BLaER1 (cell line): ENCODE data around the gene SH3TC2.

Experiments used
- H3K27ac ChIP-seq: shearing (Covaris generic); formaldehyde crosslinking; 2 replicates; pipeline ENCODE4 v1.8.1; 2022
- H3K27me3 ChIP-seq: shearing (Covaris generic); formaldehyde crosslinking; 2 replicates; pipeline ENCODE4 v1.8.1; 2022
- H3K36me3 ChIP-seq: shearing (Covaris generic); formaldehyde crosslinking; 2 replicates; pipeline ENCODE4 v1.8.1; 2022
- H3K4me1 ChIP-seq: shearing (Covaris generic); formaldehyde crosslinking; 2 replicates; pipeline ENCODE4 v1.8.1; 2022
- H3K4me2 ChIP-seq: shearing (Covaris generic); formaldehyde crosslinking; 2 replicates; pipeline ENCODE4 v1.8.1; 2022
- H3K4me3 ChIP-seq: shearing (Covaris generic); formaldehyde crosslinking; 2 replicates; pipeline ENCODE4 v1.8.1; 2022
- H3K9ac ChIP-seq: shearing (Covaris generic); formaldehyde crosslinking; 2 replicates; pipeline ENCODE4 v1.8.1; 2022
- H3K9me3 ChIP-seq: shearing (Covaris generic); formaldehyde crosslinking; 2 replicates; pipeline ENCODE4 v1.8.1; 2022
- H4K20me1 ChIP-seq: shearing (Covaris generic); formaldehyde crosslinking; 2 replicates; pipeline ENCODE4 v1.8.1; 2022
- Cebpa-rat ChIP-seq: shearing (Covaris generic); IDR thresholded peaks from 2 replicates; pipeline ENCODE4 v1.8.1; 2022

SH3TC2 gene

GRCh38 chr5:149036168-149036567 is 26.7 kb downstream of the SH3TC2 start:
- Histone ChIP-seq H3K27ac (no peak overlapping the region), H3K36me3 (no peaks in the 10 kb centered on the region), H3K4me1 (peaks cover 10% of the 10 kb centered on the region), H3K27me3 (no peaks in the 10 kb centered on the region), H3K9me3 (no peaks in the 10 kb centered on the region), H4K20me1 (no peaks in the 10 kb centered on the region), H3K4me3 (no peak overlapping the region), H3K4me2 (no peak overlapping the region), H3K9ac (no peak overlapping the region)
- no peak for TF ChIP-seq Cebpa-rat

DNA sequence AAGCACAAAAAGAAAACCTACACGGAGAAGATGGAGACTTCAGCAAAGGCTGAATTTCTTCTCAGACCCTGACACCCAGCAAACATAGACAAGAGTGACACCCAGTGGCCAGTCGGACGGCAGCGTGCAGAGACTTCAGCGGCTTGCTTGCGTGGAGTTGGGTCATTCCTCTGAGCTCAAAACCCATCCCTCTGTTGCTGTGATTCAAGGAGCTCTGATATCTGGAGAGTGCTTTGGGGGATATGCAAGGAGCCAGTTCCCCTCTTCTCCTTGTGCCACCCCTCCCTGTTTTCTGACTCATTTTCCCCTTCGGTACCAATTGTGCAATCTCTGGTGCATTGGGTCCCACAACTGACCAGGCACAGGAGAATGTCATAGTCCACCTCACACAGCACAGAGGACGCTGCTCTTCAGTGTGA is 27.5 kb downstream of the SH3TC2 start:
- Histone ChIP-seq H4K20me1 (no peaks in the 10 kb centered on the region), H3K4me1 (peaks cover 10% of the 10 kb centered on the region), H3K4me2 (no peak overlapping the region), H3K9me3 (no peaks in the 10 kb centered on the region), H3K4me3 (no peak overlapping the region), H3K36me3 (no peaks in the 10 kb centered on the region), H3K9ac (no peak overlapping the region), H3K27ac (no peak overlapping the region), H3K27me3 (no peaks in the 10 kb centered on the region)
- no peak for TF ChIP-seq Cebpa-rat

DNA sequence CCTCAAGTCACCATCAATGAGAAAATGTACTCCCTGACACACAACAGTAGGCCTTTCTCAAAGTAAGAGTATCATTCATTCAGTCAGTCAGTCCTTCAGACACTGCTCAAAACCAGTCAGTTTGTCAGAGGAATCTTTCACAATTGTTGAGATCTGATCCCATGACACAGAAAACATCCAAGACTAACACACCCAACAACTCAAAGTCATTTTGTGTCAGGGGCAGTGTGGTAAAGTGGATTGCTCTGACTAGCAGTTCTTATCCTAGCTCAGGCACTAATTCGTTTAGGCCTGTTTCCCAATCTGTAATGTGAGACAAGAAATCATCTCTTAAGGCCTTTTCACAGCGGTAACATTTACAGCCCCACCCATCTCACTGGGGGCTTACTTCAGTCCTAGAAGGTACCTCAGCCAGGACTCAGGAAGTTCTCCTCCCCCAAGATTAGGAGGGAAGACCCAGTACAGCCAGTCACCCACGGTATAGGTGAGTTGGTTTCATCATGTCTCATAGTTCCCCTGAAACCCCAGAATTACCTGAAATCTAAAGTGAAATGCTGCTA is 31.9 kb downstream of the SH3TC2 start:
- TF ChIP-seq Cebpa-rat = no peak
- Histone ChIP-seq H3K27me3 (no peaks in the 10 kb centered on the region), H3K27ac (no peak overlapping the region), H3K4me3 (no peak overlapping the region), H3K9me3 (no peaks in the 10 kb centered on the region), H4K20me1 (no peaks in the 10 kb centered on the region), H3K9ac (no peak overlapping the region), H3K4me2 (no peak overlapping the region), H3K4me1 (no peaks in the 10 kb centered on the region), H3K36me3 (no peaks in the 10 kb centered on the region)

- H3K27me3 ChIP-seq = no peaks in the 10 kb centered on the region
- H3K27ac ChIP-seq = no peak overlapping the region
- H3K4me3 ChIP-seq = no peak overlapping the region
- H4K20me1 ChIP-seq = no peaks in the 10 kb centered on the region
- no peak for TF ChIP-seq Cebpa-rat
- no peak overlapping the region for H3K4me2 ChIP-seq
- H3K9ac ChIP-seq = no peak overlapping the region
- H3K4me1 ChIP-seq = no peaks in the 10 kb centered on the region
- H3K9me3 ChIP-seq = no peaks in the 10 kb centered on the region
- no peaks in the 10 kb centered on the region for H3K36me3 ChIP-seq
These were observed 32.5 kb downstream of the SH3TC2 start for GRCh38 chr5:149030392-149030791.

- H3K4me3 ChIP-seq = no peak overlapping the region
- H3K4me1 ChIP-seq = no peaks in the 10 kb centered on the region
- no peak for TF ChIP-seq Cebpa-rat
- H3K27ac ChIP-seq = no peak overlapping the region
- no peaks in the 10 kb centered on the region for H3K27me3 ChIP-seq
- H4K20me1 ChIP-seq = no peaks in the 10 kb centered on the region
- no peak overlapping the region for H3K9ac ChIP-seq
- H3K9me3 ChIP-seq = no peaks in the 10 kb centered on the region
- H3K4me2 ChIP-seq = no peak overlapping the region
- no peaks in the 10 kb centered on the region for H3K36me3 ChIP-seq
These were observed 33.9 kb downstream of the SH3TC2 start for GRCh38 chr5:149028984-149029383.

DNA sequence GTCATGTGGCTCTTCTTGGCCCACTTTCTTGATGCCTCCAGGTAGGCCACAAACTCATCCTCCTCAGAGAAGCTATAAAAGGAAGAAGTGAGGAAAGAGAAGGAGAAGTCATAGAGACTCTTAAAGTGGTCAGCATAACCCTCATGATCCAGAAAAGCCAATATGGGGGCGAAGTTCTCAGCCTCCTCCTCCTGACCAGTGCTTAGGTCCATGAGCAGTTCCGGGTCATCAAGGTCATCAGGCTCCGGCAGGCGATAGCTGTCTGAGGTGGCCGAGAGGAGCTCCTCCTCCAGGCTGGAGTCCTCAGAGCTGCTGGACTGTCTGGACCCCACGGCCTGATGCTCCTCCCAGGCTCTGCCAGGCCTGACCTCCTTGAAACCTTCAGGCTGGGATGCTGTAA is 34.7 kb downstream of the SH3TC2 start:
- Histone ChIP-seq H3K4me1 (no peaks in the 10 kb centered on the region), H3K27me3 (no peaks in the 10 kb centered on the region), H3K4me3 (no peak overlapping the region), H3K9me3 (no peaks in the 10 kb centered on the region), H4K20me1 (no peaks in the 10 kb centered on the region), H3K27ac (no peak overlapping the region), H3K4me2 (no peak overlapping the region), H3K9ac (no peak overlapping the region), H3K36me3 (no peaks in the 10 kb centered on the region)
- TF ChIP-seq Cebpa-rat = no peak

- H3K36me3 ChIP-seq = no peaks in the 10 kb centered on the region
These were observed 35.2 kb downstream of the SH3TC2 start for GRCh38 chr5:149027636-149028035.

GRCh38 chr5:149024943-149025342 is 37.9 kb downstream of the SH3TC2 start:
- Histone ChIP-seq H3K27me3 (no peaks in the 10 kb centered on the region), H3K4me3 (no peak overlapping the region), H3K36me3 (no peaks in the 10 kb centered on the region), H3K9ac (no peak overlapping the region), H3K4me1 (no peaks in the 10 kb centered on the region), H3K9me3 (0 out of 2 replicates have a peak, but pooled peaks cover 5% of the 10 kb centered on the region), H3K4me2 (no peak overlapping the region), H4K20me1 (no peaks in the 10 kb centered on the region), H3K27ac (no peak overlapping the region)
- no peak for TF ChIP-seq Cebpa-rat

More at GRCh38 chr5:149027636-149028035, 35.2 kb downstream of the SH3TC2 start:
- TF ChIP-seq Cebpa-rat = no peak
- Histone ChIP-seq H3K4me2 (no peak overlapping the region), H3K4me3 (no peak overlapping the region), H4K20me1 (no peaks in the 10 kb centered on the region), H3K9ac (no peak overlapping the region), H3K9me3 (0 out of 2 replicates have a peak, but pooled peaks cover under 1% of the 10 kb centered on the region), H3K4me1 (no peaks in the 10 kb centered on the region), H3K27me3 (no peaks in the 10 kb centered on the region), H3K27ac (no peak overlapping the region)

DNA sequence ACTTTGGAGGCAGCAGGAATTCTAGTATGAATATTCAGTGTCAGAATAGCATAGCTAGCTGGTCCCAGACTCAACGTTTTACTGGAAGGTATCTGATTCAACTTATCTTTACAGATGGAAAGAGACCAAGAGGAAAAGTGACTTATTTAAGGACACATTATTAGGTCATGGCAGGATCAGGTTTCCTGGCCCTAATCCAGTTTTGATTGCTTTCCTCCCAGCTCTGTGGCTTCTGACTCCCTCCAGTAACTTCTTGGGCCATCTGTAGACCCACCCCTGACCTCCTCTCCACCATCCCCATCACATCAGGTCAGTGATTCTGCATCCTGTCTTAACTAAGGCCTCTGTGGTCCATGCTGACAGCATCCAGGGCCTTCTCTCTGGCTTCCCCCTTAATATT is 38.4 kb downstream of the SH3TC2 start:
- H3K27ac ChIP-seq = no peak overlapping the region
- no peak overlapping the region for H3K4me3 ChIP-seq
- no peak overlapping the region for H3K9ac ChIP-seq
- TF ChIP-seq Cebpa-rat = no peak
- no peak overlapping the region for H3K4me2 ChIP-seq
- H3K9me3 ChIP-seq = 0 out of 2 replicates have a peak, but pooled peaks cover 5% of the 10 kb centered on the region
- no peaks in the 10 kb centered on the region for H4K20me1 ChIP-seq
- no peaks in the 10 kb centered on the region for H3K27me3 ChIP-seq
- no peaks in the 10 kb centered on the region for H3K36me3 ChIP-seq
- H3K4me1 ChIP-seq = no peaks in the 10 kb centered on the region

DNA sequence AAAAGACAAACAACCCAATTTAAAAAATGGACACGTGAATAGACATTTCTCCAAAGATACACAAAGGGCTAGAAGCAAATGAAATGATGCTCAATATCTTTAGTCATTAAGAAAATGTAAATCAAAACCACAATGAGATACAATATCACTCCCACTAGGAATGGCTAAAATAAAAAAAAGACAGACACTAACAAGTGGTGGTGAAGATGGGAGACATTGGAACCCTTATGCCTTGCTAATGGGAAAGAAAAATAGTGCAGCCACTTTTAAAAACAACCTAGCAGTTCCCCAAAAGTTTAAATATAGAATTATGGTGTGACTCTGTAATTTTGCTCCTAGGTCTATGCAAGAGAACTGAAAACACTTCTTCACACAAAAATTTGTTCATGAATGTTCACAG is 40.7 kb downstream of the SH3TC2 start:
- Histone ChIP-seq H3K4me3 (no peak overlapping the region), H3K9me3 (0 out of 2 replicates have a peak, but pooled peaks cover 5% of the 10 kb centered on the region), H3K9ac (no peak overlapping the region), H3K27me3 (no peaks in the 10 kb centered on the region), H3K36me3 (no peaks in the 10 kb centered on the region), H3K4me2 (no peak overlapping the region), H3K27ac (no peak overlapping the region), H3K4me1 (peaks cover 13% of the 10 kb centered on the region), H4K20me1 (no peaks in the 10 kb centered on the region)
- no peak for TF ChIP-seq Cebpa-rat

GRCh38 chr5:149019679-149020078 is 43.2 kb downstream of the SH3TC2 start:
- no peak for TF ChIP-seq Cebpa-rat
- 0 out of 2 replicates have a peak, but pooled peaks cover 5% of the 10 kb centered on the region for H3K9me3 ChIP-seq
- H3K9ac ChIP-seq = no peak overlapping the region
- H3K4me3 ChIP-seq = no peak overlapping the region
- H3K27ac ChIP-seq = no peak overlapping the region
- peaks cover 13% of the 10 kb centered on the region for H3K4me1 ChIP-seq
- no peaks in the 10 kb centered on the region for H3K27me3 ChIP-seq
- H3K36me3 ChIP-seq = no peaks in the 10 kb centered on the region
- H4K20me1 ChIP-seq = no peaks in the 10 kb centered on the region
- H3K4me2 ChIP-seq = no peak overlapping the region
